ENCODE results near the gene FALEC.

DNA sequence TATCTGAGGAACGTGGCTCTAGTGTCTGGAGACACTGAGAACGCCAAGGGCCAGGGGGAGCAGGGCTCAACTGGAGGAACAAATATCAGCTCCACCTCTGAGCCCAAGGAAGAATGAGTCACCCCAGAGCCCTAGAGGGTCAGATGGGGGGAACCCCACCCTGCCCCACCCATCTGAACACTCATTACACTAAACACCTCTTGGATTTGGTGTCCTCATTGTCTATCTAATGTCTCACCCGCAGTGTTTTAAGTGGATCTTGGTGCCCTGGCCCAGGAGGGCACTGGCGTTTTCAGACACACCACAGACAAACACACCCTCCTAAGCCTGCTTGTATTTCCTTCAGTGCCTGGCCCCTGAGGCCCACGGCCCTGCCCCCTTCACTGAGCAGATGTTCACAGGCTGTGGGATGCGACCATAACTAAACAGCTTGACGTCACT is 2.2 kb upstream of the FALEC start:
- TF ChIP-seq, protein P1, sequence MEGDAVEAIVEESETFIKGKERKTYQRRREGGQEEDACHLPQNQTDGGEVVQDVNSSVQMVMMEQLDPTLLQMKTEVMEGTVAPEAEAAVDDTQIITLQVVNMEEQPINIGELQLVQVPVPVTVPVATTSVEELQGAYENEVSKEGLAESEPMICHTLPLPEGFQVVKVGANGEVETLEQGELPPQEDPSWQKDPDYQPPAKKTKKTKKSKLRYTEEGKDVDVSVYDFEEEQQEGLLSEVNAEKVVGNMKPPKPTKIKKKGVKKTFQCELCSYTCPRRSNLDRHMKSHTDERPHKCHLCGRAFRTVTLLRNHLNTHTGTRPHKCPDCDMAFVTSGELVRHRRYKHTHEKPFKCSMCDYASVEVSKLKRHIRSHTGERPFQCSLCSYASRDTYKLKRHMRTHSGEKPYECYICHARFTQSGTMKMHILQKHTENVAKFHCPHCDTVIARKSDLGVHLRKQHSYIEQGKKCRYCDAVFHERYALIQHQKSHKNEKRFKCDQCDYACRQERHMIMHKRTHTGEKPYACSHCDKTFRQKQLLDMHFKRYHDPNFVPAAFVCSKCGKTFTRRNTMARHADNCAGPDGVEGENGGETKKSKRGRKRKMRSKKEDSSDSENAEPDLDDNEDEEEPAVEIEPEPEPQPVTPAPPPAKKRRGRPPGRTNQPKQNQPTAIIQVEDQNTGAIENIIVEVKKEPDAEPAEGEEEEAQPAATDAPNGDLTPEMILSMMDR (IDR thresholded peaks at IDR 0.05), result no peak
- TF ChIP-seq POLR2AphosphoS5 (IDR thresholded peaks at IDR 0.05), result no peak
- no peak for TF ChIP-seq POLR2A (IDR thresholded peaks at IDR 0.05)
- TF ChIP-seq EP300 (IDR thresholded peaks at IDR 0.05), result no peak
